SHP77 treated with DMSO at 0.1 percent for 48 hours (cell line): ENCODE data around the gene YPEL2.

Experiments used
- DNase-seq: peaks from one replicate; lab custom pipeline; 2025; lab: John Stamatoyannopoulos, UW

YPEL2 gene

DNA sequence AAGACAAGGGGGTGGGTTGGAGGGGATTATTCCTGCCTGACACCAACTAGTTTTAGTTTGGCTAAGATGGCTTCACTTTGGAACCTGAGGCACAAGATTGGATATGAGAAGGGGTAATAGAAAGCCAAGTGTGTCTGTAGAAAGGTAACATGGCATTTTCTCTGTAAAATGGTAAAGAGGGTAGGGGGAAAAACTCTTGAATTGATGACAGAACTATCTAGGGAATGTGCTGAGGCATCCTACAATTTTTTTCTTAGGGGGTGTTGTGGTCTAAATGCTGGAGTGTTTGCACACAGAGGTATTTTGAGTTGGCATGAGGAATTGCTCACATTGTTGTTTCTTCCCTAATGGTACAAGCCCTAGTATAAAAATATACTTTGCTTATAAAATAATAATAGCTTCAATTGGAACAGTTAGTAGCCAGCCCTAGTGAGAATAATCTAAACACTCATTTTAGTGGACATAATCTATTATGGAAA is 25.8 kb downstream of the YPEL2 start:
- DNase-seq, result no peak

DNA sequence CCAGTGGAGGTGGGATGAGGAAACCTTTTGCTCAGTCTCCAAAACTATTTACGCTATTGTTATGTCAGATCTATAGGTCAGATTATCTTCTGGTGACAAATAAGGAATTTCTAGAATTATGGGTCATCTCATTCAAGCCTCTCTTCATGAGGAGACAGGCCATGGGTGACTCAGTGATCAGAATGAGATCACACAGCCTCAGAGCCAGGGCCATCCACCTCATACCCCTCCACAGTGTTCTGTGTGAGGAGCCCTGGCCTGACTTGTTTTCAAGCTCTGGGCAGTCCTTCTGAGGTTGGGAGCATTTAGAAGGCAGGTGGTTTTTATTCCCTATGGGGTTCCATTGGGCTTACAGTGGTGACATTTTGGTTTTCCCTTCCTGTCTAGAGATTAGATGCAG is 26.5 kb downstream of the YPEL2 start:
- no peak for DNase-seq

DNA sequence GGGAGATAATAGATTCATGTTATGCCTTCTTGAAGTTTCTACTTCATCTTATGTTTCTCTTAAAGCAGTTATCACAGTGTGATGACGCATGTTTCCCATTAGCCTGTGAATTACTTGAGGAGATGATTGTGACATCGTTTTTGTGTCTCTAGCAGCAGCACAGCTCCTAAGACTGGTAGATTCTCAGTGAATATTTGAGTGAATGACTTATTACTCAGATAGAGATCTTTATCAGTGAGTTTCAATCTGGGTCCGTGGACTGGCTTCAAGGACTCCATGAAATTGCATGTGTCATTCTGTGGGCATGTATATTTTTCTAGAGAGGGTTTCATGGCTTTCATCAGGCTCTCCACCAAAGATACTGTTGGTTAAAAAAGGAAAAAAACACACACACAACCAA is 29.9 kb downstream of the YPEL2 start:
- DNase-seq, result no peak

DNA sequence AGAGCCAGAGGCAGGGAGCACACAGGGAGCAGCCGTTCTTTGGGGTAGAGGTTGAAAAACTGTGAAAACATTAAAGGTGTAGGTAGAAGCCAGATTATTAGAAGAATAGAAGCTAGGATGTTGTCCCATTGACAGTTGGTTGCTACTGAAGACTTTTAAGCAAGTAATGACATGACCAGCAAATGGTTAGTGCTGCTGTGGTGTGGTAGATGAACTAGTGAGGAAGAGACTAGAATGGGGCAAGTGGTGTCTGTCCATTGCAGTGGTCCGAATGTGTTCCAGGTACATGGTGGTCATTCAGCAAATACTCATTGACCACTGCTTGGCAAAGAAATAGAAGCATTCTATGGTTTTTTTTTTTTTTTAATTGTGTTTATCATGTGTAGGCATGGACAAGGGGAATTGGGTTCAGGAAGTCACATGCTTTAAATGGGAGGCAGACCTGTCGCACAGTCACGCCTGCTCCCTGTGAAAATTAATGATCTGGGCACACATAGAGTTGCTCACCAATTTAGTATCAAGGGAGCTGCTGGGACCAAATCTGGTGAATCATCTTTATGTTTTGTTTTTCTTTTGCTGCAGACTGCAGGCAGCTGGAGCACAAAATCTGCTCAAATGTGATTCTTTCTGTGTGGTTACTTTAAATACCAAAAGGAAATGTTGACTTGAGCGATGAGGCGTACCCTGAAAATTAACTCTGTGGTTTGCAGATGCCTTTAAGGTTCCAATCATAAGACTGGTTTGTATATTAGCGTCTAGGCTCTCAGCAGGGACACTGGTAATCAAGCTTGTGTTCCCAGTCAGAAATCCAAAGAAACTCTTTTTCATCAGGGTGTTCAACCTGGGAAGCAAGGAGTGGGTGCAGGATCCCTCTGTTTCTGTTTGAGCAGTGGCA is 30.7 kb downstream of the YPEL2 start:
- DNase-seq, result no peak

GRCh38 chr17:59362811-59363205 is 31.4 kb downstream of the YPEL2 start:
- DNase-seq, result no peak

GRCh38 chr17:59365383-59365981 is 34.0 kb downstream of the YPEL2 start:
- peak; percentile 68 for DNase-seq

DNA sequence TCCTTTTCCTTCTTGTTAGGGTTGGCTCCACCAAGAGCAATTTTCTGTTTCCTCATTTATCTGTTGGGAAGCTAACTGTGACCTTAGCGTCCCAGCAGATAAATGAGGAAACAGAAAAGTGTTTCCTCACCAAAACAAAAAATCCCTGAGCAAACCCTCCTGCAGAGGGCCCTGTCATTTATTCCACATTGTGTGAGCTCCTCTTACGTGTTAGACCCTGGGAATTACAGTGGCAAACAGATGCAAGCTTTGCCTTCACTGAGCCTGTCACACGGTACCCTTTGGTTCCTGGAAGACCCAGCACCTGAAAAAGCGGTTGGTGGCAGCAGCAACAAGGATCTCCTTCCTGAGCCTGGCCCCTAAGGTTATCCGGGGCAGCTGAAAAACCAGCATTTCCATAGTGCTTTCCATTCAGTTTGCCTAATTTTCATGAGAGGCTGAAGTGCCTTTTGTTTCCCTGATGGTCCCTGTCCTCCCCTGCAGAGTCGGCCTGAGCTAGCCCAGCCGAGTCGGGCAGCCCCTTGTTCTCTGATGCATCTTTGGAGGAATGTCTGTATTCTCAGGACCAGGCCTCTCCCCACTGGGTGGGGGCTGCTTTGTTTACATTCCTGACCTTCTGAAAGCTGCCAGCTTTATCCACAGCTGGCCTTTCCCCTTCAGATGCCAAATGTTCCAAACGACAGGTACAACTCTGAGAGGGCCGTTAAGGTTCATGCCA is 34.7 kb downstream of the YPEL2 start:
- peak; percentile 17 for DNase-seq

DNA sequence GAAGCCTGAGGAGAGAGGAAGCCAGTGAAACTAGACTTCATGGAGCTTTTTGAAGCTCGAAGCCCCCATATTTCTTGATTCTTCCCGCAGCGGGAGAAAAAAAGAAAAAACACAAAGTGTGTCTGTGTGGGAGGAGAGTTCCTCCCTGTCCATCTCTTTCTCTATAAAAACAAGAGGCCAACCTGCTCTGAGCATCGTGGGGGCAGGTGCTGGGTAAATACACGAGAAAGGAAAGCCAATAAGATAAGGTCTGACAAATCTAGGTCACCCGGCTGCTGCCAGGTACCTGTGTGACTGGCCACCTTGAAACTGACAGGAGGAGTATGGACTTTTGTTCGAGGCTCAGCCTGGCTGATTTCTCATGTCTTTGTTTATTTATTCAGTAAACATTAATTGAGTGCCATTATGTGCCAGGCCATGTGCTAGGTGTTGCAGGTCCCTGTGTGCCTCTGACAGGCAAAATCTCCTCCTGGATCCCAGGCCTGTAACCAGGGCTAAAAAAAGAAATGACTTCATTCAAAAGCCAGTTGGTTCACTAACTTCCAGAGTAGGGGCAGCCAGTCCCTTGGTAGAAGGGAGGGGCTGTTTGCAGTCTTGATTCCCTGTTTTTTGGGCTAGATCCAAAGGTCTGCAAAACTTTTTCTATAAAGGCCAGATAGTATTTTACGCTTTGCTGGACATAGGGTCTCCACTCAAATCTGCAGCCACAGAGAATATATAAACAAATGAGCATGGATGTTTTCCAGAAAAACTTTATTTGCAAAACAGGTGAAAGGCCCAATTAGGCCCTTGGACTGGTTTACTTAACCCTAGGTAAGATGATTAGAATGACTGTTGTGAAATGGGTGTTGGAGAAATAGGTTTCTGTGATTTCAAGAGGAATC is 35.6 kb downstream of the YPEL2 start:
- peak; percentile 50 for DNase-seq

- DNase-seq, result no peak
Observed at GRCh38 chr17:59367657-59368045, 36.2 kb downstream of the YPEL2 start.

GRCh38 chr17:59368218-59368857 is 36.9 kb downstream of the YPEL2 start:
- no peak for DNase-seq

GRCh38 chr17:59369031-59369975 is 37.8 kb downstream of the YPEL2 start:
- DNase-seq, result no peak

DNA sequence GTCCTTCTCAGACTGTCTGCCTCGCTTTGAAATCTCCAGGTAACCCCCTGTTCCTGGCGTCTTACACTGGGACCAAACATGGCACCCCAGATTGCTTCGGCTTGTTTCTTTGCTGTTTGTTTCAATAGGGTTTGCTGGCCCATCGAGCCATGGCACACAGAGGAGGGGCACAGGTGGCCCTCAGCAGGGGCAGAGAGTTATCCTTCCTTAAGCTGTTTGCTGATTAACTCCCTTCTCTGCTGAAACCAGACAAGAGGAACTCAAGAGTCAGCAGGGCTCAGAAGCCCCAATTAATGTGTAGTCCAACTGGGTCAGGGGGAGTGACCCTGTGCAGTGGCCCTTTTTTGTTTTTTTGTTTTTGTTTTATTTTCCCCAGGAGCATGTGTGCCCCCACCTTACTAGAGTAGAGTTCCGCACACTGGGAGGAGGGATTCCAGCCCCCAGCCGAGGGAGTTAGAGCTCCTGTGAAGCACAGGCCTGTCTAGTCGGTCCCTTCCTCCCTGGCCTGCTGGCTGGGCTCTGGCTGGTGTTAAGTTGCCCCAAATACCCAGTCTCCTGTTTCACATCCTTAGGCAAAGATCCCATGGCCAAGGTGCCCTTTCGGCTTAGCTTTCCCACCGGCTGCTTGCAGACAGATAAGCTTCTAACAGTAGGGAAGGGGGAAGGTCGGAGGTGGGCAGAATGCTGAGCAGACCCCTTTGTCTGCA is 39.3 kb downstream of the YPEL2 start:
- no peak for DNase-seq

- DNase-seq, result no peak
Observed at GRCh38 chr17:59371416-59372100, 40.1 kb downstream of the YPEL2 start.

DNA sequence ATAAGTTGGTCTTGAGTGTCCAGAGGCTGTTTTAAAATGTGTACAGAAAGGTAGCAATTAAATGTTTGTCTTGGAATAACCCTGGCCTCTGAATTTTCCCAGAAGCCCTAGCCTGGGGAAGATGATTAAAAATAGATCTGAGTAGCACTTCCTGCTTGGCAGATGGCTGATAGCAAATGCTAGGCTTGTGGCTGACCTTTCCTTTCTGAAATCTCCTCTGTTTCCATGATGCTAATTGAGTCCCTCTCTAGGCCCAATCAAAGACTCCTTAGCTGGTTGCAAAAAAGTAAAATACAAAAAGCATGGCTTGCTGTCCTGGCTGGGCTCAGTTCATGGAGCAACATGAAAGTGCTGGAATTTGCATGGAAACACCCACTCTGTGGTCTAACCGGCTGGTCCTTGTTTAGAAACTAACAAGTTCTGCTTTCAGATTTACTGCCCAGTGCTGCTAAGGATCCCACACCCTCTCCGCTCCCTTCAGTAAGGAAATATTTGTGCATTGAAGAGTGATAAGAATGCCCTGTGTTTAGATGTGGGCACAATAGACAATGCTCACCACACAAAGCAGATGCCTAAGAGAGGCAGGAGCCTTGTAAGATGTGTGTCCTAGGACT is 40.8 kb downstream of the YPEL2 start:
- no peak for DNase-seq

GRCh38 chr17:59373882-59374495 is 42.5 kb downstream of the YPEL2 start:
- DNase-seq, result no peak

- DNase-seq, result no peak
Observed at GRCh38 chr17:59374612-59375011, 43.2 kb downstream of the YPEL2 start.

DNA sequence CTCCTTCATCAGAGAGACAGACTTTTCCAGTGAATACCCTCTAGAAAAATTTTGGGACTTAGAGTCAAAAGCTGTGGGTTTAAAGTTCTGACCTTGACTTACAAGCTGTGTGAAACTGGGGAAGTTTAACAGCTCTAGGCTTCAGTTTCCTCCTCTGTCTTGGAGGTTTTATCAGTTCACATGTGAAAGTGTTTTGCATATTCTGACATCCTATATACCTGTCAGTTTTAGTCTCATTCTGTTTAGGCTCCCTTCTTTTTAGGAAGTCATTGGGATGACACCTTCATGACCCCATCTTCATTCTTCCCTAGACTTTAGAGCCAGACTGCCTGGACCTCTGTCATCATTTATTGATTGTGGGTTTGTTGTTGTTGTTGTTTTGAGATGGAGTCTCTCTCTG is 44.4 kb downstream of the YPEL2 start:
- DNase-seq, result no peak

GRCh38 chr17:59376506-59376905 is 45.1 kb downstream of the YPEL2 start:
- no peak for DNase-seq
